Measurements from ENCODE around the gene CCDC167. TPM values are rescaled to one million over a fixed set of nuclear protein-coding genes. Genes with fewer than 3 reads are reported as not detected.

Gene CCDC167
- total and polyA plus RNA-seq, 10 of the 15 experiments (the other 5 are each of a cell fraction or from before 2014, with no cell fraction given), result 74.9 to 380 (median 137) TPM

DNA sequence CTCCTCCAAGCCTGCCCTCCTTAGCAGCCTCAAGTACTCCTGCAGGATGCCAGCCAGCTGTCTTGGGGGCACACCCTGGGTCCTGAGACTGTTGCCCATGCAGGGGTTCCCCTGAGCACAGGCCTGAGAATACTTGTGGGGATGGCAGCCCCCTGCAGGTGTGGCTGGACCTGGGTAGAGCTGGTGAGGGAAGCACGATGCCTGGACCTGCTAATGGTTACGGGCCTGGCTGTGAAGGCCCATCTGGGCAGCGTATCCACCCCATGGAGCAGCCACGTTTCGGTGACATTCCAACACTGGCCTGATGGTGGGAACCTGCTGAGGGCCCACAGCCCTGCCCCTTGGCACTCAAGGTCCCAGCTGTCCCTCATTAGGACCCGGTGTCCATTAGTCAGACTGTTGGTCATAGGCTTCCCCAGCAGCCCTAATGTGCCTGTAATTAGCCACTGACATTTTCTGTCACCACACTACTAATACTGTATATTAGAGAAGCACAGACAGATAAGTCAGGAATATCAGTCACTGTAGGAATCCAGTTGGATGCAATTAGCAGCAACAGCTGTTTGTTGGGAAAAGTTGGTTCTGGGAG is 20.3 kb downstream of the CCDC167 start:
- no peaks in the 10 kb centered on the region for H4K20me1 ChIP-seq (ENCODE audit: control insufficient read depth, insufficient read depth)
- no peak for DNase-seq (ENCODE audit: low read depth, low spot score)
- ChIA-PET SMC1A (ENCODE audit: uncharacterized antibody, unreplicated experiment) (interaction anchor here (1.6 kb wide), 1 partner anchor 45 kb away, joined by 4 read pairs; no protein-coding TSS in a partner anchor), POLR2A (interaction anchor here (0.6 kb wide), 1 partner anchor 99 kb away, joined by 6 read pairs; no protein-coding TSS in a partner anchor), RAD21 (ENCODE audit: unreplicated experiment) (interaction anchor here (1.3 kb wide), 2 partner anchors 86 to 212 kb away, joined by 3 to 4 read pairs; no protein-coding TSS in a partner anchor), CTCF (interaction anchor here (1.3 to 5.6 kb wide), 3 partner anchors 16 to 123 kb away, joined by 3 to 18 read pairs (median 4); no protein-coding TSS in a partner anchor)
- TF ChIP-seq, protein P1, sequence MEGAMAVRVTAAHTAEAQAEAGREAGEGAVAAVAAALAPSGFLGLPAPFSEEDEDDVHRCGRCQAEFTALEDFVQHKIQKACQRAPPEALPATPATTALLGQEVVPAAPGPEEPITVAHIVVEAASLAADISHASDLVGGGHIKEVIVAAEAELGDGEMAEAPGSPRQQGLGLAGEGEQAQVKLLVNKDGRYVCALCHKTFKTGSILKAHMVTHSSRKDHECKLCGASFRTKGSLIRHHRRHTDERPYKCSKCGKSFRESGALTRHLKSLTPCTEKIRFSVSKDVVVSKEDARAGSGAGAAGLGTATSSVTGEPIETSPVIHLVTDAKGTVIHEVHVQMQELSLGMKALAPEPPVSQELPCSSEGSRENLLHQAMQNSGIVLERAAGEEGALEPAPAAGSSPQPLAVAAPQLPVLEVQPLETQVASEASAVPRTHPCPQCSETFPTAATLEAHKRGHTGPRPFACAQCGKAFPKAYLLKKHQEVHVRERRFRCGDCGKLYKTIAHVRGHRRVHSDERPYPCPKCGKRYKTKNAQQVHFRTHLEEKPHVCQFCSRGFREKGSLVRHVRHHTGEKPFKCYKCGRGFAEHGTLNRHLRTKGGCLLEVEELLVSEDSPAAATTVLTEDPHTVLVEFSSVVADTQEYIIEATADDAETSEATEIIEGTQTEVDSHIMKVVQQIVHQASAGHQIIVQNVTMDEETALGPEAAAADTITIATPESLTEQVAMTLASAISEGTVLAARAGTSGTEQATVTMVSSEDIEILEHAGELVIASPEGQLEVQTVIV (IDR thresholded peaks at IDR 0.05; ENCODE audit: borderline replicate concordance, partially characterized antibody), result no peak
- peak; percentile 31; the same call in 1 of the 2 replicates for TF ChIP-seq POLR2A (IDR thresholded peaks at IDR 0.05; ENCODE audit: low read depth, low read length)
- H3K4me2 ChIP-seq (ENCODE audit: control insufficient read depth, insufficient read depth), result no peak overlapping the region
- in situ Hi-C loops (cut with MboI), result no loop called here
- no peaks in the 10 kb centered on the region for H3K9me3 ChIP-seq (replicated peaks; ENCODE audit: control insufficient read depth, insufficient read depth, low read length)
- no peak overlapping the region for H3K27ac ChIP-seq (ENCODE audit: control insufficient read depth, insufficient read depth)
- no peaks in the 10 kb centered on the region; the same call in 1 of the 2 replicates for H3K4me1 ChIP-seq (ENCODE audit: control insufficient read depth, insufficient read depth, low read length)
- H3K36me3 ChIP-seq (ENCODE audit: control insufficient read depth in 2 of 2, insufficient read depth in 2 of 2, low read length in 1 of 2), result peaks cover 46 to 53% of the 10 kb centered on the region in 2 experiments
- intact Hi-C loops (cut with micrococcal nuclease; ENCODE audit: unreplicated experiment), result no loop called here
- no TSS peak for BruUV-seq (replicated peaks)
- H2AFZ ChIP-seq (ENCODE audit: control insufficient read depth, low read depth, low read length), result no peak overlapping the region
- FAIRE-seq, result no peak
- H3K27me3 ChIP-seq (replicated peaks in 1 of 2; ENCODE audit: control insufficient read depth in 2 of 2, insufficient read depth in 2 of 2, low read length in 1 of 2), result no peaks in the 10 kb centered on the region
- no peak overlapping the region for H3K9ac ChIP-seq (ENCODE audit: control insufficient read depth, insufficient read depth, low read length)
- WGBS (ENCODE audit: insufficient coverage, insufficient replicate concordance, low lambda C conversion rate, missing lambda C conversion rate), result 90% methylated on average over 6 of the region's 6 CpGs
- ATAC-seq, result no peak
- H3K4me3 ChIP-seq, result no peak overlapping the region
- H3K79me2 ChIP-seq (ENCODE audit: control insufficient read depth, insufficient read depth, low read length), result no peaks in the 10 kb centered on the region

GRCh38 chr6:37478827-37479226 is 20.9 kb downstream of the CCDC167 start:
- intact Hi-C loops (cut with micrococcal nuclease; ENCODE audit: unreplicated experiment), result no loop called here
- ATAC-seq (no peak), FAIRE-seq (no peak), DNase-seq (ENCODE audit: low read depth, low spot score) (no peak)
- H3K4me1 ChIP-seq (ENCODE audit: control insufficient read depth, insufficient read depth, low read length), result no peaks in the 10 kb centered on the region; the same call in 1 of the 2 replicates
- no TSS peak for BruUV-seq (replicated peaks)
- H3K79me2 ChIP-seq (ENCODE audit: control insufficient read depth, insufficient read depth, low read length), result no peaks in the 10 kb centered on the region
- H3K9me3 ChIP-seq (replicated peaks; ENCODE audit: control insufficient read depth, insufficient read depth, low read length), result no peaks in the 10 kb centered on the region
- in situ Hi-C loops (cut with MboI), result no loop called here
- no peaks in the 10 kb centered on the region for H4K20me1 ChIP-seq (ENCODE audit: control insufficient read depth, insufficient read depth)
- RAD21 ChIA-PET (ENCODE audit: unreplicated experiment), result interaction anchor here (1.3 kb wide), 1 partner anchor 213 kb away, joined by 3 read pairs; no protein-coding TSS in a partner anchor
- no peak overlapping the region for H3K27ac ChIP-seq (ENCODE audit: control insufficient read depth, insufficient read depth)
- CTCF ChIA-PET, result interaction anchor here (0.8 to 5.6 kb wide), 3 partner anchors 17 to 87 kb away, joined by 3 to 18 read pairs (median 4); no protein-coding TSS in a partner anchor
- H3K36me3 ChIP-seq (ENCODE audit: control insufficient read depth in 2 of 2, insufficient read depth in 2 of 2, low read length in 1 of 2), result peaks cover 45 to 51% of the 10 kb centered on the region in 2 experiments
- SMC1A ChIA-PET (ENCODE audit: uncharacterized antibody, unreplicated experiment), result interaction anchor here (1.6 kb wide), 1 partner anchor 44 kb away, joined by 4 read pairs; no protein-coding TSS in a partner anchor
- POLR2A ChIA-PET, result no interaction called here
- no peaks in the 10 kb centered on the region for H3K27me3 ChIP-seq (replicated peaks in 1 of 2; ENCODE audit: control insufficient read depth in 2 of 2, insufficient read depth in 2 of 2, low read length in 1 of 2)
- no peak overlapping the region for H2AFZ ChIP-seq (ENCODE audit: control insufficient read depth, low read depth, low read length)
- 84% methylated on average over 7 of the region's 7 CpGs for WGBS (ENCODE audit: insufficient coverage, insufficient replicate concordance, low lambda C conversion rate, missing lambda C conversion rate)
- H3K4me3 ChIP-seq, result no peak overlapping the region
- H3K4me2 ChIP-seq (ENCODE audit: control insufficient read depth, insufficient read depth), result no peak overlapping the region
- no peak overlapping the region for H3K9ac ChIP-seq (ENCODE audit: control insufficient read depth, insufficient read depth, low read length)
- TF ChIP-seq NFYA (IDR thresholded peaks at IDR 0.05; ENCODE audit: borderline replicate concordance, low read depth, low read length) (no peak), ATF2 (IDR thresholded peaks at IDR 0.05; ENCODE audit: low read length) (no peak), CREB1 (IDR thresholded peaks at IDR 0.05; ENCODE audit: low read depth) (no peak), PRDM15 (CRISPR knock-in tag; IDR thresholded peaks at IDR 0.05) (no peak), RCOR1 (conservative IDR thresholded peaks at IDR 0.05; ENCODE audit: low read depth, low read length) (no peak)
